Measurements from ENCODE around the gene KDM2B. TPM values are rescaled to one million over a fixed set of nuclear protein-coding genes. Genes with fewer than 3 reads are reported as not detected.

The KDM2B gene
- total and polyA plus RNA-seq, 2 of the 8 experiments (the other 6 are each of a cell fraction or from before 2014, with no cell fraction given), result 111 to 162 TPM

GRCh38 chr12:121520586-121521086, 60.2 kb downstream of the KDM2B start:
- POLR2A ChIA-PET (ENCODE audit: partially characterized antibody), result interaction anchor here (1.1 kb wide), 1 partner anchor 63 kb away, joined by 3 read pairs; no protein-coding TSS in a partner anchor
- no peak for FAIRE-seq
- peaks cover 9 to 37% (median 20%) of the 10 kb centered on the region in 4 experiments; a peak in 5 of 8 replicates for H3K36me3 ChIP-seq (ENCODE audit: control insufficient read depth in 2 of 4, insufficient read depth in 4 of 4, low read length in 3 of 4)
- TF ChIP-seq POLR2AphosphoS5 (IDR thresholded peaks at IDR 0.05; ENCODE audit: low read depth, low read length), result no peak
- TF ChIP-seq EGR1 (IDR thresholded peaks at IDR 0.05; ENCODE audit: borderline replicate concordance, low read depth, low read length), result no peak
- TF ChIP-seq NANOG (IDR thresholded peaks at IDR 0.05; ENCODE audit: insufficient read depth, low read depth, low read length, poor library complexity, severe bottlenecking), result no peak
- TF ChIP-seq BCL11A (IDR thresholded peaks at IDR 0.05; ENCODE audit: low read depth in 2 of 2, low read length in 2 of 2), result no peak
- TF ChIP-seq RNF2 (IDR thresholded peaks at IDR 0.05; ENCODE audit: borderline replicate concordance, low read depth, low read length, missing control alignments, poor library complexity, severe bottlenecking), result no peak
- TF ChIP-seq EP300 (IDR thresholded peaks at IDR 0.05; ENCODE audit: borderline replicate concordance in 1 of 2, low read depth in 2 of 2, low read length in 2 of 2), result no peak
- TF ChIP-seq CTCF (IDR thresholded peaks at IDR 0.05; ENCODE audit: control extremely low read depth in 1 of 3, insufficient read depth in 1 of 3, low read depth in 1 of 3, low read length in 3 of 3), result no peak
- TF ChIP-seq RXRA (IDR thresholded peaks at IDR 0.05; ENCODE audit: insufficient read depth, low read depth, low read length), result no peak
- no peak for TF ChIP-seq TCF12 (IDR thresholded peaks at IDR 0.05; ENCODE audit: low read depth, low read length)

More at GRCh38 chr12:121520586-121521086, 60.2 kb downstream of the KDM2B start:
- no peaks in the 10 kb centered on the region for H3K23me2 ChIP-seq (ENCODE audit: low read depth, low read length)
- H3K18ac ChIP-seq (ENCODE audit: extremely low read depth, low read length), result no peak overlapping the region
- no peak overlapping the region for H3K14ac ChIP-seq (ENCODE audit: insufficient read length)
- CTCF ChIA-PET (ENCODE audit: partially characterized antibody), result interaction anchor here (0.8 to 1.1 kb wide), 3 partner anchors 10 to 139 kb away, joined by 3 to 4 read pairs (median 3); no protein-coding TSS in a partner anchor
- H2BK120ac ChIP-seq (replicated peaks; ENCODE audit: low read depth, low read length), result no peak overlapping the region
- H2BK12ac ChIP-seq (ENCODE audit: low read depth, low read length), result peak overlapping the region; percentile 35; the same call in 1 of the 2 replicates
- DNase-seq (ENCODE audit: low read depth in 1 of 2, low spot score in 2 of 2), result no peak
- H3K4ac ChIP-seq (replicated peaks; ENCODE audit: insufficient read length, low read depth, low read length), result no peak overlapping the region
- no peak overlapping the region for H3K4me2 ChIP-seq (ENCODE audit: insufficient read depth in 1 of 2, low read depth in 2 of 2, low read length in 2 of 2)
- 96% methylated on average over 20 of the region's 20 CpGs; no CpG with 5 or more reads in 1 of the 2 experiments for WGBS, 2 experiments (ENCODE audit: extremely low coverage in 1 of 2, insufficient coverage in 1 of 2, insufficient read length in 1 of 2, insufficient replicate concordance in 2 of 2, low coverage in 1 of 2, low lambda C conversion rate in 2 of 2, missing lambda C conversion rate in 1 of 2)
- peaks cover 0 to 8% (median 0%) of the 10 kb centered on the region in 4 experiments; a peak in 2 of 7 replicates for H3K4me1 ChIP-seq (replicated peaks in 1 of 4; ENCODE audit: control insufficient read depth in 3 of 4, insufficient read depth in 4 of 4, low read length in 3 of 4)
- no peak overlapping the region for H2AFZ ChIP-seq (ENCODE audit: low read length)
- H3K27ac ChIP-seq (ENCODE audit: low read depth, low read length), result peak overlapping the region; percentile 40; the same call in 1 of the 2 replicates
- no peak overlapping the region for H3K23ac ChIP-seq (ENCODE audit: insufficient read length)
- peak overlapping the region; percentile 36; the same call in 1 of the 2 replicates for H4K8ac ChIP-seq (ENCODE audit: extremely low read depth, insufficient read depth, low read length)
- no peak overlapping the region for H2BK15ac ChIP-seq (ENCODE audit: low read length)
- no peak overlapping the region for H3K9ac ChIP-seq (replicated peaks in 1 of 4; ENCODE audit: extremely low read depth in 1 of 4, low read depth in 3 of 4, low read length in 3 of 4)
- no peak overlapping the region for H2BK20ac ChIP-seq (ENCODE audit: low read length)
- H4K91ac ChIP-seq (replicated peaks; ENCODE audit: insufficient read length, low read length), result no peak overlapping the region
- peaks cover 15% of the 10 kb centered on the region for H3K79me1 ChIP-seq (ENCODE audit: low read depth, low read length)
- no peak overlapping the region for H3K4me3 ChIP-seq (ENCODE audit: extremely low read depth in 1 of 4, insufficient read depth in 2 of 4, low read depth in 3 of 4, low read length in 4 of 4)
- H3K9me3 ChIP-seq (ENCODE audit: insufficient read depth in 2 of 2, low read depth in 1 of 2, low read length in 1 of 2), result no peaks in the 10 kb centered on the region
- peaks cover 0 to 35% of the 10 kb centered on the region in 2 experiments; a peak in 2 of 4 replicates for H3K79me2 ChIP-seq (ENCODE audit: control insufficient read depth in 1 of 2, insufficient read depth in 2 of 2, low read length in 2 of 2)
- peak overlapping the region; percentile 68 for H2BK5ac ChIP-seq (ENCODE audit: low read depth, low read length)
- no peaks in the 10 kb centered on the region; a peak in 1 of 7 replicates for H3K27me3 ChIP-seq (replicated peaks in 1 of 4; ENCODE audit: control insufficient read depth in 3 of 4, extremely low read depth in 1 of 4, insufficient read depth in 3 of 4, low read length in 3 of 4)
- no peak overlapping the region for H3K56ac ChIP-seq (replicated peaks; ENCODE audit: insufficient read length, low read depth, low read length)
- H2AK5ac ChIP-seq (ENCODE audit: low read depth, low read length), result no peak overlapping the region
- H4K5ac ChIP-seq (ENCODE audit: insufficient read length, low read depth, low read length), result no peak overlapping the region
- H4K20me1 ChIP-seq (replicated peaks in 1 of 2; ENCODE audit: control insufficient read depth in 1 of 2, insufficient read depth in 2 of 2, low read length in 2 of 2), result peaks cover 6 to 31% of the 10 kb centered on the region in 2 experiments
